Fibroblast of peridontal ligament (primary cell): ENCODE data around the gene NTN1.
A peak's percentile ranks its signal among the peaks of the same experiment; 100 is the strongest.

Source experiments
- DNase-seq: peaks from one replicate; pipeline ENCODE4 v3.0.0-alpha.2; 2010; ENCODE audit errors: extremely low read depth

The NTN1 gene

DNA sequence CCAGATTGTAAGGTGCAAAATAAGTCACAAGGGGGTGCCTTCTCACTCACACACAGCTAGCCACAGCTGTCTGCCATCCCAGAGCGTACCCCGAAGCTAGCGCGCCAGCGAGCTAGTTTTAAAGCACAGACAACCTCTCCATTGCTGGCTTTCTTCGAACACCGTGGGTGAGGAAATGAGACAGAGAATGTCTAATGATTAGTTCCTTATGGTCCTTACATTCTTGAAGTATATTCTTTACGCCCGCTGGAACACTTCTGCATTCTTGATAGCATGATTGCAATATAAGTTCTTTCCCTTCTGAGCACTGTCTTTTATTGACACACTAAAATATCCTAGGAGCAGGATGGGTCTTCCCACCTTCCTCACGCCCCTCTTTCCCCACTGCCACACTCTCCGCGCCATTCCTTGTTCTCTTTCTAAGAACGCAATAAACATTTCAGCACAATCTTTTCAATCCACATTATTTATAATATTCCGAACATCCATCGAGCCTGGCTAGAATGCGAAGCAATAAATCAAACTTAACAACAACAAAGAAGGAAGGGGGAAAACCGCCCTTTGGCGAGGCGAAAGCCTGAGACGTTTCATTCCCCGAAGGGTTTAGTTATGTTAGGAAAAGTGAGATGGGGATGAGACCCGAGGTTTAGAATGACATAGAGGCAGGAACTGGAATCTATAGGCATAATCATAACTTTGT lies 251.3 kb downstream of the NTN1 start:
- DNase-seq, result no peak

DNA sequence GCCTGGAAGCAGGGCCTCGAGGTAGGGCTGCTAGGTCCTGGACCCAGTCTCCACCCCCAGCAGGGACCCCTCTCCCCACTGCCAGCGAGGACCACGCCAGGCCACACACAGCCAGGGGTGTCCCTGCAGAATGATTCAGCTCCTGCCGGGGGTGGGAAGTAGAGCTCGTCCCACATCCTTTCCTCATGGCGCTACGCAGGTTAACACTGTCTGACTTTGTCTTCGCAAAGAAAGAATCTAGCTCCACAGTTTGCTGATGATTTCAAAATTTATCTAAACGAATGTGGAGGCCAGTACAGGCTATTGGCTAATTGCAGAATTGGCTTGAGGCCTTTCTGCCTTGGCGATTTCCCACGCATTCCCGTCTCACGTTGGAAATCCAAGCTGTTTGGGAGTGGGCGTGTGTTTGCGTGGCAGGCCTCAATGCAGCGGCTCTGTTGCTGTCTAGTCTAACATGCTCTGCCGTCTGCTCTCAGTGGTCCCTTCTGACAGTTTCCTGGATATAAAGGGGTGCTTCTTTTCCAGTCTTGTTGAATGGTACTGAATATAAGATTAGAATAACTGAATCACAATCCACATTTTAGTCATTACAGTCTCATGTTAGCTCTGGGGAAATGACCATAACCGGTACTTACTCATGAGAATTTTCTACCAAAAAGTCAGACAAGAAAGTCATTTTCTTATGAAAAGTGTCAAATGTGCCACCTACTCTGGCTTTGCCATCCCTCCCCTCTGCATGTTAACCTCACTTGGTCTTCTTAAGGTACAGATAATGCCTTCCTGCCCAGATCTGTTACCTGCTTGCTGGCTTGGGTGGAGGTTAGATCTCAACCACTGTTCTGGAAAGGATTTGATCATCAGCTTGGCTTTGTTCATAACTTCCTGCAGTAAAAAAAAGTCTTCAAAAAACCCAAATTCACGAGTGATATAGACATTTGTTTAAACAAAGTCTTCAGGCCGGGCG lies 252.4 kb downstream of the NTN1 start:
- DNase-seq, result no peak

DNA sequence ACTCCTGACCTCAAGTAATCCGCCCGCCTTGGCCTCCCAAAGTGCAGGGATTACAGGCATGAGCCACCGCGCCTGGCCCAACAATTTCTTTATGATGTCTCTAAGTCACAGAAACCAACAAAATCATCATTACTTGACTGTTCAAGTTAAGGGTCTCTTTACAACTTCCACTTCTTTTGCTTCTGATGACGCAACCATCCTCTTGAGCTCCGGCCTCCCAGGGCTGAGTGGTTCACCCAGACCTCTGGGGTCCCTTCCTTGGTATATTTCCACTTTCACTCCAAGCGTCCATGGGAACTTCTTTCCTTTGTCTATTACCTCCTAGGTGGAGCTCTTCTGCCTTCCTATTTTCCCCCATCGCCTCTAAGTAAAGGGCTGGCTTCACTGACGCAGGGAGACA lies 253.7 kb downstream of the NTN1 start:
- no peak for DNase-seq

DNA sequence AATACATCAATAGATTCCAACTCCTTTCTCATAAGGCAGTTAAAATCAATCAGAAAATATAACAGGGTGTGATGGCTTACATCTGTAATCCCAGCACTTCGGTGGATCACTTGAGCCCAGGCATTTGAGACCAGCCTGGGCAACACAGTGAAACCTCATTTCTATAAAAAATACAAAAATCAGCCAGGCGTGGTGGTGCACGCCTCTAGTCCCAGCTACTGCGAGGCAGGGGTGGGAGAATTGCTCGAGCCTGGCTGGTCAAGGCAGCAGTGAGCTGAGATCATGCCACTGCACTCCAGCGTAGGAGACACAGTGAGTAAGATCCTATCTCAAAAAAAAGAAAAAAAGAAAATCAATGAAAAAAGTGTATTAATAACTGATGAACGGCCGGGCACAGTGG lies 258.6 kb downstream of the NTN1 start:
- no peak for DNase-seq

DNA sequence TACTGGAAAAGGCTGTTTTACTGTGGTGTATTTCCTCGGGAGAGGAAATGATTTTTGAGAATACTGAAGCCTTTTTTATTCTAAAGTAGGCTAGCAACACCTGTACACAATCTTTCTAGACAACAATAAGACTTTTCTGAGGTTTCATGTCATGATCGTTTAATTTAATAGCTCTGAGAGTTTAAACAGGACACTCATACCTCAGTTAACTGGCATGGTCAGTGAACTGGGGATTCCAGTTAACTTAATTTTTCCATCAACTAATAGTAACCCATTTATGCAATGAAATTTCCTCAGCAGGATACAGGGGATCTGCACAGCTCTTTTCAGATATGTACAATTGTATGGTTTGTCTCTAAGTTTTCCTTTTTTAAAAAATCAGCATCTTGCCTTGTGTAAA lies 262.6 kb downstream of the NTN1 start:
- DNase-seq, result no peak

DNA sequence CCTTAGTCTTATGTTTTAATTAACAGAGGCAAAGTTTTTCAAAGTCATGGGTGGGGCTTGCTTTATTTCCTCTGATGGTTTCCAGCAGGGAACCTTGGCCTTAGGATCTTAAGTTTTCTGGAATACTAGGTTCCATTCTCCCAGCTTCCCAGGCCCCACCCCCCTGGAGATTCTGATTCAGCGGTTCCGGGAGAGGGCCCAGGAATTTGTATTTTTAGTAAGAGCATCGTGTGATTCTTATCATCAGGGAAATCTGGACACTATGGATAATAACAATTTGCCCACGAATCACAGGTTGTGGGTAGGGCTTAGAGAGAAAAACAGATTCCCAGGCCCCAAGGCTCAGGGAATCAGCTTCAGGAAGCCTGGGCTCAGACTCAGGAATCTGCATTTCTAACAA lies 263.6 kb downstream of the NTN1 start:
- no peak for DNase-seq

DNA sequence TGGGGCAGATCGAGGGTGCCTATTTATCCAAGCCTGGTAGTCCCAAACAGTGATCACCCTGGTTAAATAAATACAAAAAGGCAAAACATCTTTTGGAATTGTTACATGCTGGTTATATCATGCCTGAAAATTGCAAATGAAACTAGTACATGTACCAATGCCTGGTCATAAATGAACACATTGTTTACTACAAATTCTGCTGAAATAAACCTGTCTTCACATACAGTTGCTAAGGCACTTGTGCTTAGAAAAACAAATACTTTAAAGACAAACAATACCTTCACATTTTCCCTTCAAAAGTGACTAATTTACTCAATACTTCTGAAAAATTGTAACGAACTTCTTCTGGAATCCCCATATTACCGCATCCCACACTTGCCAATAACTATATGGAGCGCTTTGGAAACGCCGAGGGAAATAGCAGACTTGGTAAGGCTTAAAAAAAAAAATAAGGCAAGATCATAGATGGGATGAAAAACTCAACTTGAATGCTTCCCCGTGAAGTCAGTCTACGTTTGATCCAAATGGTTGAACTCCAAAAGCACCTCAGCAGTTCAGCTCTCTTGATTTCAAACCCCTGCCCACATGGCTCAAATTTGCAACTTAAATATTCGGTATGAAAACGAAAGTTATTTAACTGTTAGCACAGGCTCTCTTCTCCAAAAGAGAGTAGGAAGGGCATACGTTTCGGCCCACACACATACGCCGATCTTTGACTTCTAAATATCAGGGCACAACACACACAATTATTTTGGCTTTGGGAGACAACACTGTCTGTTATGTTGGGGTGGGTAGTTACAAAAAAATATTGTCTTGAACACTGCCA lies 264.5 kb downstream of the NTN1 start:
- DNase-seq, result peak; percentile 13

DNA sequence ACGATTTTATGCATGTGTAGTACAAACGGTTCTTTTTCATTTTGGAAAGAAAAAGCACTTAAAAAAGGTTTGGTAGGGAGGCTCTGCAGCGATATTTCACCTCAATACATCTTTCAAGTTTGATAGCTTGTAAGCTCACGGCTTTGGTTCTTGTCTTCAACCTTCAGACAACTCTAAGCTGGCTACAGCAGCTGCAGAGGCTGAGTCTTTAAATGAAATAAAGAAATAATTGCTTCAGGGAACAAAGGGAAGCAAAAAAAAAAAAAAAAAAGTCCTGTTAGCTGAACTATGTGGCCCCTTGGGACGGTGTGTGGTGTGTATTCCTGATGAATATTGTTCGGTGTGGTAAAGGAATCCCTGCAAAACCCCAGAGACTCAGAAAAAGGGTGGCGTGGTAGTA lies 265.1 kb downstream of the NTN1 start:
- DNase-seq, result no peak

DNA sequence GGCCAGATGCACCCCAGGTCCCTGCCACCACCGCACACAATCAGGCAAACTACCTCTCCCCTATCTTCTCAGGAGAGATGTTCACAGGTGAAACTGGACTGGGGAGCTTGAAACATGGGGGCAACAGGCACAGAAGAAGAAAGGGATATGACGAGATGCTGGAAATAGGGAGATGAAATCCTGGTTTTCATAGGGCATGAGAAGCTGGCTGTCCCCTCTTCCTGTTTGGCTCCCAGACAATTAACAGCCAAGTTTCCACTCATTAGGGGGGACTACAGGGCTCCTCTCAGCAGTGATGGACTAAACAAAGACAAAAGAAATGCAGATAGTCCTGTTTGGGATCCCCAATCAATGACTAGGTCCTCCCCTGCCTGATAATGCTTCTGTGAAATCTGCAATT lies 266.0 kb downstream of the NTN1 start:
- DNase-seq, result no peak

DNA sequence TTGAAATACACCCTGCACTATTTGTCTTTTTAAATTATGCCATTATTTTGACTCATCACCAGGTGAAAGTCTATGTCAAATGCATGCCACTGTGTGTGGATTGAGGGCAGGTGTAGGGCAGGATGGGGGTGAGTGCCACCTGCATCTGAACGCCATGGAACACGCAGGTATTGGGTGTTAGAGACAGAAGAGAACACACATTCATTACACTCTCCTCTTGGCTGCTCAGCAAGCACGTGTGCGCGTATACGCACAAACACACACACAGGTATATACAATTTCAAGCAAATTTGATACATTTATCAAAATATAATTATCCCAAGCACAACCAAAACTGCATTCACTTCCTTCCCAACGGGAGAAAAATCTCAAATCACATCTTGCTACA lies 268.9 kb downstream of the NTN1 start:
- DNase-seq, result no peak

DNA sequence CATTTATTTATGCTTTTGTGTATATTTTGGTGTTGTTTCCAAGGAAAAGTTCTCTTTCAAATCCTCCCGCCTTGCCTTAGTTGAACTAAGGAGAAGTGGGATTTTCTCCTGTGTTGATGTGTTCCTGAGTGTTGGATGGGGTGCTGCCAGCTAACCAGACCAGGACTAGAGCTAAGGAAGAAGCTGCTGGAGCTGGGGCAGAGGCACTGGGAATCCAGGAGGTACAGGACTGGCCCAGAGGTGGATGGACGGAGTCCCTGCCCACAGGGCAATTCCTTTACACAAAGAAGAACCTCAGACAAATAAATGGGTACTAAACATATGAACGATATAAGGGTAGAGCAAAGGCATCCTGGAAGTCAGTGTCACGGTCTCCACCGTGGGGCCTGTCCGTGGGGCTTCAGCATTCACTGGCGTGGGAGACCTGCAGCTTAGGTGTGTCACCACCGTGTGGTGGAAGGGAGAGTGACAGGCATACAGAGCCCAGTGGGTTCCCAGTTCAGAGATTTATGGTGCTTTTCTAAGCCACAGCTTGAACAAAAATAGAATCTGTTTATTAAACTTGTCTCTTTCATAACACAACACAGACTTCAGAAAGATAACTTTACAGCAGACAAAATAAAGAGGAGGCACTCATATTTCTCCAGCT lies 270.7 kb downstream of the NTN1 start:
- peak; percentile 8 for DNase-seq

DNA sequence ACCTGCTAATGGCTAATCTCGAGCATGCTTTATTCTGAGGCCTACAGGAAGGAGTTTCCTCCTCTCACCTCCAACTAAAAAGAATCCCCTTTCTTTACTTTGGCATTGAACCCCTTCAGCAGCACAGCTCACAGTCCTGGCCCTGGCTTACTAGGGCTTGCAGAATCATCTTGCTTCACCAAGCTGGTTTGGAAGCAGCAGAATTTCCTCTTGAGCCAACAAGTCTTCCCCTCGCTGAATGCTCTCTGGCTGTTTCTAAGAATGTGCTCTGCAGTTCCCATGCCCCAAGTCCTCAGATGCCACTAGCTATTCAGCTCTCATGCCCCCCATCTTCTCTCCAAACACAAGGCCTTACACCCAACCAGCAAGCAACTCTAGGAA lies 271.2 kb downstream of the NTN1 start:
- no peak for DNase-seq
